LNCAP (cell line): Measurements from ENCODE around the gene TGFBR2.

ENCODE experiments used
- TF ChIP-seq, protein P1 (sequence below): fragments of 450-650 bp; IDR thresholded peaks from 2 replicates; pipeline ENCODE4 v1.5.1; 2017; ENCODE audit warnings: mild to moderate bottlenecking

Gene TGFBR2

DNA sequence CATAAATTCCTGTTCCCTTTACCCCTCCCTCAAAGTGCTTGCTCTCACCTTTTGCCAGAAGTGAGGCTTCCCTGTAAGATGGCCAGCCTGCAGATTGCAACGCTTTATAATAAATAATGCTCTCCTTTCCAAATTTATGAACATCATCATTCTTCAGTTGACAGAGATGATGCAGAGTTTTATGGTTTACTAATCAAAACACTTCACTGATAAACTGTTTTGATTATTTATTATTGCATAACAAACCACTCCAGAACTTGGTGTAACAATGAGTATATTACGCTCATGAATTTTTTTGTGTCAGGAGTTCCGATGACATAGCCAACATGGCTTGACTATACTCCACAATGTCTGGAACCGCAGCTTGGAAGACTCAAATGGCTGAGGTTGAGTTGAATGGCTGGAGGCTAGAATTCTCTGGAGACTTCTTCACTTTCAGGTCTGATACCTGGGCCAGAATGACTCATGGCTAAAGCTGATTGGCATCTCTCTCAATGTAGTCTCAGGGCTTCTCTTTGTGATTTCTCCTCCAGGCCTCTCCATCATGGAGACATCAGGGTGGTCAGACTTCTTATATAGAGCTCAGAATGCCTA lies 27.3 kb upstream of the TGFBR2 start:
- TF ChIP-seq, protein P1, sequence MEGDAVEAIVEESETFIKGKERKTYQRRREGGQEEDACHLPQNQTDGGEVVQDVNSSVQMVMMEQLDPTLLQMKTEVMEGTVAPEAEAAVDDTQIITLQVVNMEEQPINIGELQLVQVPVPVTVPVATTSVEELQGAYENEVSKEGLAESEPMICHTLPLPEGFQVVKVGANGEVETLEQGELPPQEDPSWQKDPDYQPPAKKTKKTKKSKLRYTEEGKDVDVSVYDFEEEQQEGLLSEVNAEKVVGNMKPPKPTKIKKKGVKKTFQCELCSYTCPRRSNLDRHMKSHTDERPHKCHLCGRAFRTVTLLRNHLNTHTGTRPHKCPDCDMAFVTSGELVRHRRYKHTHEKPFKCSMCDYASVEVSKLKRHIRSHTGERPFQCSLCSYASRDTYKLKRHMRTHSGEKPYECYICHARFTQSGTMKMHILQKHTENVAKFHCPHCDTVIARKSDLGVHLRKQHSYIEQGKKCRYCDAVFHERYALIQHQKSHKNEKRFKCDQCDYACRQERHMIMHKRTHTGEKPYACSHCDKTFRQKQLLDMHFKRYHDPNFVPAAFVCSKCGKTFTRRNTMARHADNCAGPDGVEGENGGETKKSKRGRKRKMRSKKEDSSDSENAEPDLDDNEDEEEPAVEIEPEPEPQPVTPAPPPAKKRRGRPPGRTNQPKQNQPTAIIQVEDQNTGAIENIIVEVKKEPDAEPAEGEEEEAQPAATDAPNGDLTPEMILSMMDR, result no peak

DNA sequence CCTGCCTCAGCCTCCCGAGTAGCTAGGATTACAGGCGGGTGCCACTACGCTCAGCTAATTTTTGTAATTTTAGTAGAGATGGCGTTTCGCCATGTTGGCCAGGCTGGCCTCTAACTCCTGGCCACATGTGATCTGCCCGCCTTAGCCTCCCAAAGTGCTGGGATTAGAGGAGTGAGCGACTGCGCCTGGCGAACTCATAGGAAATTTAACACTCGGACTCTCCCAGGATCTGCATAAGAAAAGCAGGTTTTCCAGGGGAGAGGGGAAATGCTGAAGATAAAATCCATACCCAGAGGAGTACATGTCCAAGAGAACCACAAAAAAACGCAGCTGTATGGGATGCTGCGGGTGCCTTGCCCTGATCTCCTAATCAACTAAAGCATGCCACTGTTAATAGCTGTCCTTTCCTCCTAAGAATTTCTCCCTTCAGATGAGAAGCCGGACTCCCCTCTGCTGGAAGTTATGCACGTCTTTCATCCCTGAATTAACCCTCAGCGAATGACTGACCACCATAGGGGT lies 25.3 kb upstream of the TGFBR2 start:
- TF ChIP-seq, protein P1, result no peak

DNA sequence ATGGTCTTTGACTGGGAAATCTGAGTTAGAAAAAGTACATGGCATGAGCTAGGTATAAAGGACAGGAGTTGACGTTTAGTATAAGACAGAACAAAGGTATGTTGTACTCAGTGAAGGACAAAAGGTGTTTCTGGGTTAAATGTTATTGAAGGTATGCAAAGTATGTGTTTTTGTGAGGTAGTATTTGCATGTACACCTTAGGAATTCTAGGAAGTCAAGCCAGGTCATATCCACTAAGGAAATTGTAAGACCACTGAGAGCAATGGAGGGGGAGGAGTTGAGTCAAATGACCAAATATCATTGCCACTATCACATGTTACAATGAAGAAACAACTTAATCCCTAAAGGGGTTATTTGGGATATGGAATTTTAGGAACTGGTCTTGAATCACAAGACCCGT lies 24.4 kb upstream of the TGFBR2 start:
- TF ChIP-seq, protein P1, result no peak

DNA sequence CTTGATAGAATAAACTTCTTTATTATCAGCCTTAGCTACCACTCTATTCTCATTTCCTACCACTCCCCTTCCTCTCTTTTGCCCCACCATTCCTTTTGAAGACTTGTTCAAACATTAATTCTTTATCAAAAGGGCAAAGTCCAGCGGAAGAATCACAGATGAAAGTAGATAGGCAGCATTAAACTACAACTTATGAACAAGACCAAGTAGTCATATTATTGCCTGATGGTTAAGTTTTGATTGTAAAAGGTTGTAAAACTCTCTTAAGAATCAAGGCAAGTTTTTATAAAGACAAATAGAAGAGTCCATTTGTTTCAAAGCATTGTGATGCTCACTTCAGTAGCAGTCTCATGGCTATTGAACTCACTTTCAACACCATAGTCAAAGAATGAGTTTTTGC lies 22.4 kb upstream of the TGFBR2 start:
- TF ChIP-seq, protein P1, result no peak

DNA sequence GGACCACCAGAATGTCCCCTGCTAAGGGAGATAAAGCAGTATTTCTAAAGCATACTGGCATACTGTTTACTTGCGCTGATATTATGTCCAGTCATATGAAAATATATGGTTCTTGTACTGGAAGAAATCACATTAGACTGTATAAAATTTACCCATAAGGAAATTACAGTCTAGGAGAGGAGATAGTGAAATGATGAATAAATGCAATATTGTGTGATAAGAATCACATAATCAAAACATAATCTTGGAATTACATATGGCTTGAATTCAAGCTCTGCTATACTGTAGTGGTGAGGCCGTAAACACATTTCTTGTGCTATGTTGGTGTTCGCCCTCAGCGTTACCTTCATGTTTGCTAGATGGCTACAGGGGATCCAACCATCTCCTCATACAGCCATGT lies 20.7 kb upstream of the TGFBR2 start:
- TF ChIP-seq, protein P1, result no peak

DNA sequence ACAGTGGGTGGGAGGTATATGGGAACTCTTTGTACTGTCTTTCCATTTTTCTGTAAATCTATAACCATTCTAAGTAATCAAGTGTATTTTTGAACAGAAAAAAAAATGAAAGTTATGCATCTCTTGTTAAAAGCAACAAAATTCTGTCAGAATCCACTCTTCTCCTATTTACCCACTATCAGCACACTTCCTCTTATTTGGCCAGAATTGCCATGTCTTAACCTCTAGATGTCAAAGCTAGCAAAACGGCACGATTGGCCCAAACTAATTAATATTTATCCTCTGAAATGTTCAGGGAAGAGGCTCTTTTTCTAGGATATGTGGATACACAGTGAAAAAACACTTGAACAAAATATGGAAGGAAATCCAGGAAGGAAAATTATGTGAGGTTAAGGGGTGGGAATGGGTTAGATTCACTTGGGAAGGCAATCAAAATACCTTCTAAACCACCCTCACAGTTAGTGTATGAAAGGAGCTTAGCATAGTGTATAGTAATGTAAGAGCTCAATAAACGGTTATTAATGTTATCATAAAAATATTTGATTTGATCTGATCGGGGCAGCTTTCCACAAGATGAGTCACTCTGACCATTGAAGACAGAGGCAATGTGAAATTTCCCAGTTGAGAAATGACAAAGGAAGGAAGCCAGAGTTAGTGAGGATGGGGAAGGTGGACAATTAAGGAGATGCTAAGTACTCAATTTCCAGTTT lies 20.1 kb upstream of the TGFBR2 start:
- TF ChIP-seq, protein P1, result no peak

DNA sequence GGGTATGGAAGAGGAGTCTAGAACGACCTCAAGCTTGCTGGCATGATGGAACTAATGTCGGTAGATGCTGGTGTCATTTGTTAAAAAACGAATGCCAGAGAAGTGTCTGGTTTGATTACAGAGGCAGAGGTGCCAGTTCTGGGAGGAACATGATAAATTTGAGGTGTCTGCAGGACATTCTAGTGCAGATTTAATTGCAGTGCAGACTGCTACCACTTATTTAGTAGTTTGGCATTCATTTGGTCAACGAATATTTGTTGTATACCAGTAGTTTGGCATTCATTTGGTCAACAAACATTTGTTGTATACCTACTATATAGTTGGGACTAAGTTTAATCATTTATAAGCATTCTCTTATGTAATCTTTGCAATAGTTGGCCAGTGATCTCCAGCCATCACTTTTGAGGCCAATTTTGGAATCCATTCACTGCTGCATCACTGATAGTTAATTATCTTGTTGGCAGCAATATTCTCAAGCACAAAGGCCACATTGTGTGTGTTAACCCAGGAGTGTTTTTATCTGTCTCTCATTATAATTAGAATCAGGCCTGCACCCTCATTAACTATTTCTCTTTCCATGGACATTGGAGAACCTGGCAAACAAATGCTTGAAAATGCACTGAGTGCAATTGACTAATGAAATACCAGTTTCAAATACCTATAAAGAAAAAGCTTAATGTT lies 19.5 kb upstream of the TGFBR2 start:
- TF ChIP-seq, protein P1, result no peak
